Endothelial cell of umbilical vein (primary cell): ENCODE data around the gene PIN1. TPM values are rescaled to one million over a fixed set of nuclear protein-coding genes. Genes with fewer than 3 reads are reported as not detected.

Experiments used
- polyA plus RNA-seq, 4 experiments: library from polyadenylated mRNA; depleted of rRNA in 3 of 4; stranded (reverse) in 3 of 4; unstranded in 1 of 4; fragments of >200 nt; gene quantifications; 2 replicates each; pipeline versions ENCODE4 v1.2.1 to v1.2.3, GENCODE V29; 2011 to 2012; ENCODE audit warnings: missing spikeins in 1 of 4
- small RNA-seq: library from RNA; depleted of rRNA; stranded (forward); fragments of <200 nt; gene quantifications from one replicate; pipeline ENCODE3, GENCODE V24; 2012; ENCODE audit warnings: low replicate concordance, low read depth; ENCODE audit not compliant: insufficient read depth, insufficient read length
- total RNA-seq: library from RNA; stranded (reverse); gene quantifications from 2 replicates; pipeline ENCODE4 v1.2.3, GENCODE V29; 2021

The PIN1 gene
- total and polyA plus RNA-seq, 2 donors (not counting 3 experiments of a cell fraction or from before 2014, with no cell fraction given) = 97.4 to 115 TPM

Small RNA genes within 50 kb of the gene (small RNA-seq; reads per million reads assigned to genes)
- not detected for gene RF00156

Other genes with a start within 250 kb of the PIN1 start
- gene ZNF561, start 214.1 kb upstream of the PIN1 start, total RNA-seq = 39.4 and 44.9 TPM in 2 replicates
- 22.8 and 23.7 TPM in 2 replicates for gene ZNF561, start 214.1 kb upstream of the PIN1 start, polyA plus RNA-seq
- 22.3 and 27.0 TPM in 2 replicates for gene ZNF562, start 160.2 kb upstream of the PIN1 start, total RNA-seq
- 5.7 and 6.3 TPM in 2 replicates for gene ZNF562, start 160.2 kb upstream of the PIN1 start, polyA plus RNA-seq
- 6.9 and 8.3 TPM in 2 replicates for gene ZNF846, start 66.6 kb upstream of the PIN1 start, total RNA-seq
- 2.7 and 3.9 TPM in 2 replicates for gene ZNF846, start 66.6 kb upstream of the PIN1 start, polyA plus RNA-seq
- gene FBXL12, start 16.2 kb upstream of the PIN1 start, total RNA-seq = 25.8 and 26.9 TPM in 2 replicates
- gene FBXL12, start 16.2 kb upstream of the PIN1 start, polyA plus RNA-seq = 33.3 and 47.5 TPM in 2 replicates
- gene UBL5, start 7.4 kb upstream of the PIN1 start, total RNA-seq = 351 and 364 TPM in 2 replicates
- gene UBL5, start 7.4 kb upstream of the PIN1 start, polyA plus RNA-seq = 839 and 1,226 TPM in 2 replicates
- gene OLFM2, start 101.2 kb downstream of the PIN1 start, total RNA-seq = 0.74 and 0.91 TPM in 2 replicates
- 1.9 and 2.8 TPM in 2 replicates for gene OLFM2, start 101.2 kb downstream of the PIN1 start, polyA plus RNA-seq
- not detected in 2 replicates for gene COL5A3, start 175.2 kb downstream of the PIN1 start, total RNA-seq
- gene COL5A3, start 175.2 kb downstream of the PIN1 start, polyA plus RNA-seq = not detected in 2 replicates
- gene RDH8, start 178.2 kb downstream of the PIN1 start, total RNA-seq = not detected in 2 replicates
- not detected in 2 replicates for gene RDH8, start 178.2 kb downstream of the PIN1 start, polyA plus RNA-seq